ENCODE measurements around the gene FASTK. TPM values are rescaled to one million over a fixed set of nuclear protein-coding genes. Genes with fewer than 3 reads are reported as not detected.

FASTK gene
- polyA plus RNA-seq, 1 donor (not counting 4 experiments of a cell fraction or from before 2014, with no cell fraction given), result 27.2 TPM

DNA sequence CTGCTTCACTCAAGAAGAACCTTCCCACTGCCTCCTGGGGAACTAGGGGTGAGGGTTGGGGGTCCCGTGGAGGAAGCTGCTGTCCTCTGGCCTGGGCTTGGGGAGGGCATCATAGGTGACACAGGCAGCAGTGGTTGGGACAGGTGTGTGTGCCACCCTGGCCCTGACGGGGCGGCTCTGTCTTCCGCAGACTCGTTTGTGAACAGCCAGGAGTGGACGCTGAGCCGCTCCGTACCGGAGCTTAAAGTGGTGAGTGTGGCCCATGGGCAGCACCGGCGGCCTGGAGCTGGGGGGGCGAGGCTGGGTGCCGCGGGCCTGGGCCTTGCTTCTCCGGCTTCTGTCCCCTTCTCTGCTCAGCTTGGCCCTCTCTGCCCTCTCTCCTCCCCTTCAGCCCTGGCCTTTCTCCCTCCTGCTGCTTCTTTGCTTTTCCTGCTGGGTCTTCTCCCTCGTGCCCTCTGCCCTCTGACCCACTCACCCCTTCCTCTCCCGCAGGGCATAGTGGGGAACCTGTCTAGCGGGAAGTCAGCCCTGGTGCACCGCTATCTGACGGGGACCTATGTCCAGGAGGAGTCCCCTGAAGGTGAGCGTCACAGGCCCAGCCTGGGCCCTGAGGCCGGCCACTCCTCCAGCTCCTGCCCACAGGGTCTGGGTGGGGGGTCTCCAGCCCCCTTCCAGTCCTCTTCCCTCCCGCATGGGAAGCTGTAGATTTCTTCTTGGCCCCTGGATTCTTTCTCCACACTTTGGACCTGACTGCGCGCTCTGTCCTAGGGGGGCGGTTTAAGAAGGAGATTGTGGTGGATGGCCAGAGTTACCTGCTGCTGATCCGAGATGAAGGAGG lies 36.2 kb upstream of the FASTK start:
- no peak for TF ChIP-seq CTCF (optimal IDR thresholded peaks at IDR 0.05 in 1 of 3, IDR thresholded peaks at IDR 0.05 in 1 of 3, conservative IDR thresholded peaks at IDR 0.05 in 1 of 3; ENCODE audit: extremely low read depth in 1 of 3, insufficient read depth in 2 of 3, low read length in 3 of 3)
- no peak for TF ChIP-seq EZH2 (IDR thresholded peaks at IDR 0.05; ENCODE audit: low read length)
- Histone ChIP-seq H3K4me1 (ENCODE audit: control insufficient read depth, extremely low read depth, insufficient read depth, low read length) (peaks cover 26% of the 10 kb centered on the region), H3K4me3 (ENCODE audit: control insufficient read depth in 2 of 3, extremely low read depth in 1 of 3, insufficient read depth in 2 of 3, low read depth in 1 of 3, low read length in 3 of 3) (peak overlapping the region; percentile 53 to 81 (median 81)), H3K4me2 (ENCODE audit: control insufficient read depth, extremely low read depth, insufficient read depth, low read depth, low read length) (peak overlapping the region; percentile 96), H3K9me3 (ENCODE audit: control insufficient read depth, low read depth, low read length) (no peaks in the 10 kb centered on the region), H2AFZ (ENCODE audit: control insufficient read depth, low read length) (no peak overlapping the region), H3K9me1 (ENCODE audit: control insufficient read depth, extremely low read depth, insufficient read depth, low read length) (no peaks in the 10 kb centered on the region), H3K9ac (ENCODE audit: control insufficient read depth, extremely low read depth, insufficient read depth, low read length) (peak overlapping the region; percentile 80), H3K27me3 (ENCODE audit: control insufficient read depth, extremely low read depth, insufficient read depth, low read length) (no peaks in the 10 kb centered on the region), H4K20me1 (ENCODE audit: control insufficient read depth, extremely low read depth, insufficient read depth, low read length) (peaks cover 6% of the 10 kb centered on the region), H3K27ac (ENCODE audit: control insufficient read depth, insufficient read depth, low read length) (peak overlapping the region; percentile 70), H3K36me3 (ENCODE audit: control insufficient read depth in 2 of 2, extremely low read depth in 1 of 2, insufficient read depth in 2 of 2, low read length in 2 of 2) (peaks cover 30 to 32% of the 10 kb centered on the region in 2 experiments), H3K79me2 (ENCODE audit: control insufficient read depth, insufficient read depth, low read length) (peaks cover 53% of the 10 kb centered on the region)
- DNase-seq (ENCODE audit: low read depth, low spot score) (no peak), FAIRE-seq (no peak)
- dilution Hi-C loops (cut with MboI; ENCODE audit: extremely low pct_ligation_motif_present, low sequenced_read_pairs), result no loop called here

- Histone ChIP-seq H3K36me3 (ENCODE audit: control insufficient read depth in 2 of 2, extremely low read depth in 1 of 2, insufficient read depth in 2 of 2, low read length in 2 of 2) (peaks cover 24 to 27% of the 10 kb centered on the region in 2 experiments), H3K9me1 (ENCODE audit: control insufficient read depth, extremely low read depth, insufficient read depth, low read length) (no peaks in the 10 kb centered on the region), H3K27ac (ENCODE audit: control insufficient read depth, insufficient read depth, low read length) (peak overlapping the region; percentile 70), H3K4me1 (ENCODE audit: control insufficient read depth, extremely low read depth, insufficient read depth, low read length) (peaks cover 28% of the 10 kb centered on the region), H4K20me1 (ENCODE audit: control insufficient read depth, extremely low read depth, insufficient read depth, low read length) (peaks cover 6% of the 10 kb centered on the region), H2AFZ (ENCODE audit: control insufficient read depth, low read length) (no peak overlapping the region), H3K9me3 (ENCODE audit: control insufficient read depth, low read depth, low read length) (no peaks in the 10 kb centered on the region), H3K79me2 (ENCODE audit: control insufficient read depth, insufficient read depth, low read length) (peaks cover 60% of the 10 kb centered on the region), H3K27me3 (ENCODE audit: control insufficient read depth, extremely low read depth, insufficient read depth, low read length) (no peaks in the 10 kb centered on the region), H3K9ac (ENCODE audit: control insufficient read depth, extremely low read depth, insufficient read depth, low read length) (peak overlapping the region; percentile 80), H3K4me3 (ENCODE audit: control insufficient read depth in 2 of 3, extremely low read depth in 1 of 3, insufficient read depth in 2 of 3, low read depth in 1 of 3, low read length in 3 of 3) (peak overlapping the region; percentile 53 to 81 (median 81)), H3K4me2 (ENCODE audit: control insufficient read depth, extremely low read depth, insufficient read depth, low read depth, low read length) (peak overlapping the region; percentile 96)
- DNase-seq (ENCODE audit: low read depth, low spot score), result peak; percentile 93
- dilution Hi-C loops (cut with MboI; ENCODE audit: extremely low pct_ligation_motif_present, low sequenced_read_pairs), result no loop called here
- peak; percentile 94 for FAIRE-seq
- TF ChIP-seq CTCF (optimal IDR thresholded peaks at IDR 0.05 in 1 of 3, IDR thresholded peaks at IDR 0.05 in 1 of 3, conservative IDR thresholded peaks at IDR 0.05 in 1 of 3; ENCODE audit: extremely low read depth in 1 of 3, insufficient read depth in 2 of 3, low read length in 3 of 3) (no peak), EZH2 (IDR thresholded peaks at IDR 0.05; ENCODE audit: low read length) (no peak)
Measured at GRCh38 chr7:151115836-151116418, 35.3 kb upstream of the FASTK start.

Measured in keratinocyte (primary cell).